HepG2 (cell line): ENCODE data around the gene PPP4R3A. TPM values are rescaled to one million over a fixed set of nuclear protein-coding genes. Genes with fewer than 3 reads are reported as not detected.

ENCODE experiments used
- AHR ChIP-seq: IDR thresholded peaks from 2 replicates; pipeline ENCODE4 v1.6.1; 2018; ENCODE audit warnings: missing genetic modification reagents, missing compliant biosample characterization
- ARID3A ChIP-seq: IDR thresholded peaks from 2 replicates; pipeline ENCODE4 v1.6.1; 2012; ENCODE audit warnings: low read depth, low read length, improper control_type of control experiment
- DNMT3B ChIP-seq: conservative IDR thresholded peaks from 2 replicates; pipeline ENCODE4 v1.6.1; 2016; ENCODE audit warnings: missing biosample characterization, control low read depth
- HOXA7 ChIP-seq: sonication (generic); formaldehyde crosslinking; IDR thresholded peaks from 2 replicates; pipeline ENCODE4 v1.8.1; 2022; ENCODE audit warnings: mild to moderate bottlenecking, missing genetic modification reagents, moderate library complexity
- HOXA9 ChIP-seq: sonication (generic); formaldehyde crosslinking; IDR thresholded peaks from 2 replicates; pipeline ENCODE4 v1.8.1; 2022; ENCODE audit warnings: missing genetic modification reagents, mild to moderate bottlenecking, moderate library complexity, borderline replicate concordance
- IRX3 ChIP-seq: sonication (generic); formaldehyde crosslinking; IDR thresholded peaks from 2 replicates; pipeline ENCODE4 v1.8.1; 2023; ENCODE audit warnings: mild to moderate bottlenecking, low read depth, missing genetic modification reagents, borderline replicate concordance
- RXRA ChIP-seq: sonication (generic); formaldehyde crosslinking; IDR thresholded peaks from 2 replicates; pipeline ENCODE4 v1.5.1; 2020; ENCODE audit warnings: missing genetic modification reagents
- SOX13 ChIP-seq, 3 experiments: fragments of 450-650 bp in 1 of 3; sonication (generic) in 1 of 3; formaldehyde crosslinking in 1 of 3; IDR thresholded peaks in 2 of 3; conservative IDR thresholded peaks in 1 of 3; 2 replicates each; pipeline versions ENCODE4 v1.5.0 to v1.6.1; 2016 to 2020; ENCODE audit warnings: antibody characterized with exemption in 1 of 3, mild to moderate bottlenecking in 1 of 3, missing compliant biosample characterization in 1 of 3, missing genetic modification reagents in 1 of 3, moderate library complexity in 1 of 3
- SSRP1 ChIP-seq: IDR thresholded peaks from 2 replicates; pipeline ENCODE4 v1.6.1; 2016; ENCODE audit warnings: control low read depth
- TBX2 ChIP-seq: sonication (generic); formaldehyde crosslinking; IDR thresholded peaks from 2 replicates; pipeline ENCODE4 v1.5.0; 2020; ENCODE audit warnings: missing genetic modification reagents, mild to moderate bottlenecking, borderline replicate concordance
- ZNF124 ChIP-seq: sonication (generic); formaldehyde crosslinking; IDR thresholded peaks from 2 replicates; pipeline ENCODE4 v1.4.0; 2020; ENCODE audit warnings: missing genetic modification reagents
- ZNF33B ChIP-seq: sonication (generic); formaldehyde crosslinking; IDR thresholded peaks from 2 replicates; pipeline ENCODE4 v1.5.1; 2020; ENCODE audit warnings: mild to moderate bottlenecking, missing genetic modification reagents
- ZNF484 ChIP-seq: sonication (generic); formaldehyde crosslinking; IDR thresholded peaks from 2 replicates; pipeline ENCODE4 v1.5.1; 2020; ENCODE audit warnings: mild to moderate bottlenecking, low read depth, missing genetic modification reagents, borderline replicate concordance
- ZNF552 ChIP-seq: sonication (generic); formaldehyde crosslinking; IDR thresholded peaks from 2 replicates; pipeline ENCODE4 v1.9.0; 2022; ENCODE audit warnings: missing genetic modification reagents, mild to moderate bottlenecking, borderline replicate concordance
- ZNF563 ChIP-seq: sonication (generic); formaldehyde crosslinking; IDR thresholded peaks from 2 replicates; pipeline ENCODE4 v1.8.0; 2022; ENCODE audit warnings: mild to moderate bottlenecking, moderate library complexity, missing genetic modification reagents
- ZNF619 ChIP-seq: sonication (generic); formaldehyde crosslinking; IDR thresholded peaks from 2 replicates; pipeline ENCODE4 v1.4.0; 2020; ENCODE audit warnings: mild to moderate bottlenecking, missing genetic modification reagents
- ZNF800 ChIP-seq: sonication (generic); formaldehyde crosslinking; IDR thresholded peaks from 2 replicates; pipeline ENCODE4 v1.4.0; 2020; ENCODE audit warnings: missing genetic modification reagents
- ZSCAN29 ChIP-seq: sonication (generic); formaldehyde crosslinking; conservative IDR thresholded peaks from 2 replicates; pipeline ENCODE4 v1.4.0; 2020; ENCODE audit warnings: mild to moderate bottlenecking, missing genetic modification reagents
- polyA plus RNA-seq, 8 experiments: library from polyadenylated mRNA; depleted of rRNA in 3 of 8; stranded (reverse) in 7 of 8; unstranded in 1 of 8; fragments of >200 nt; fragmentation: Illumina TruSeq in 4 of 8; extraction: Trizol in 4 of 8; gene quantifications; 2 replicates each; pipeline versions ENCODE4 v1.2.1 to v1.2.3, GENCODE V29; 2011 to 2016; ENCODE audit warnings: low read depth in 4 of 8, missing spikeins in 1 of 8, mixed read lengths in 1 of 8; ENCODE audit not compliant: insufficient read depth in 1 of 8
- total RNA-seq, 5 experiments: library from RNA; depleted of rRNA; stranded (reverse); fragments of >200 nt; fragmentation: Illumina TruSeq; extraction: Trizol; gene quantifications; 2 replicates each; pipeline ENCODE4 v1.2.3, GENCODE V29; 2016; ENCODE audit warnings: low read depth in 1 of 5
- TF ChIP-seq, protein P1 (sequence below): sonication (generic); formaldehyde crosslinking; IDR thresholded peaks from 2 replicates; pipeline ENCODE4 v1.5.1; 2020; ENCODE audit warnings: mild to moderate bottlenecking, missing genetic modification reagents
- TF ChIP-seq, protein P2 (sequence below): sonication (generic); formaldehyde crosslinking; IDR thresholded peaks from 2 replicates; pipeline ENCODE4 v1.4.0; 2020; ENCODE audit warnings: mild to moderate bottlenecking, missing genetic modification reagents

PPP4R3A gene
- total and polyA plus RNA-seq, 2 of the 13 experiments (the other 11 are each of a cell fraction or from before 2014, with no cell fraction given): 22.5 to 57.4 TPM

DNA sequence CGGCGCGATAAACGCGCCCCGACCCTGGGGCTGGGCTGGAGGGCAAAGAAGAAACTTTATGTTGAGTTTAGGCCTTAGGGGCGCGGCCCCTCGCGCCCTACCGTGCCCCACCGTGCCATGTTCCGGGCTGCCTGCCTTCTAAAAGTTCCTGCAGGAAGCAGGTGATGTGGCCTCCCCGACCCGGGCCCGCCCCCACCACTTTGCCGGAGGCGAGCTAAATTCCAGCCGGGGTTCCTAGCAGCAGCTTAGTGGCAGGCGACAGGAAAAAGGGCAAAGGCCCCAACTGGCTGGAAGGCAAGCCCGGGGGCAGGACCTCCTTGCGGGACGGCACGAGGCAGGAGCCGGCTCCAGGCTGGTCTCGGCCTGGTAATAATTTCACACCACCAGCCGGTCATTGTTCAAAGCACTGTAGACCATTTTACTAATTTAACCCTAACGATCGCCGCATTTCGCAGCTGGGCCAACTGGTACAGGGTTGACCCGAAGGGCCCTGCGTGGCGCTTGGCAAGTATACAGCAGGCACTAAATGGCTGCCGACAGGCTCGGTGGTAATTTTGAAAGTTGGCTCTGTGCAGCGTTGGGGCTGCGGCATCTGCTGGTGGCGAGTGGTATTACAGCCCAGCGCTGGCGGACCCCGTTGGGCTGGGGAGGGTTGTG is 91.6 kb downstream of the PPP4R3A start (continued):
- no peak for TF ChIP-seq HOXA9 (CRISPR knock-in tag)
- peak; percentile 81; the same call in 1 of the 2 replicates for TF ChIP-seq ZNF124 (CRISPR knock-in tag)
- no peak for TF ChIP-seq ZSCAN29
- TF ChIP-seq SSRP1: no peak
- no peak for TF ChIP-seq ZNF552 (CRISPR knock-in tag)
- peak; percentile 69; the same call in 1 of the 2 replicates for TF ChIP-seq ZNF619
- TF ChIP-seq ZNF33B (CRISPR knock-in tag): 0 out of 2 replicates have a peak, but pooled peaks have one; percentile 80
- TF ChIP-seq ZNF563 (CRISPR knock-in tag): peak; percentile 73; the same call in 1 of the 2 replicates
- TF ChIP-seq IRX3 (CRISPR knock-in tag): no peak
- TF ChIP-seq SOX13 (IDR thresholded peaks at IDR 0.05): no peak
- no peak for TF ChIP-seq SOX13 (CRISPR knock-in tag; conservative IDR thresholded peaks at IDR 0.05 in 1 of 2, IDR thresholded peaks at IDR 0.05 in 1 of 2)
- peak; percentile 22; the same call in 1 of the 2 replicates for TF ChIP-seq TBX2 (CRISPR knock-in tag)
- TF ChIP-seq DNMT3B (CRISPR knock-in tag): no peak
- TF ChIP-seq, protein P1, sequence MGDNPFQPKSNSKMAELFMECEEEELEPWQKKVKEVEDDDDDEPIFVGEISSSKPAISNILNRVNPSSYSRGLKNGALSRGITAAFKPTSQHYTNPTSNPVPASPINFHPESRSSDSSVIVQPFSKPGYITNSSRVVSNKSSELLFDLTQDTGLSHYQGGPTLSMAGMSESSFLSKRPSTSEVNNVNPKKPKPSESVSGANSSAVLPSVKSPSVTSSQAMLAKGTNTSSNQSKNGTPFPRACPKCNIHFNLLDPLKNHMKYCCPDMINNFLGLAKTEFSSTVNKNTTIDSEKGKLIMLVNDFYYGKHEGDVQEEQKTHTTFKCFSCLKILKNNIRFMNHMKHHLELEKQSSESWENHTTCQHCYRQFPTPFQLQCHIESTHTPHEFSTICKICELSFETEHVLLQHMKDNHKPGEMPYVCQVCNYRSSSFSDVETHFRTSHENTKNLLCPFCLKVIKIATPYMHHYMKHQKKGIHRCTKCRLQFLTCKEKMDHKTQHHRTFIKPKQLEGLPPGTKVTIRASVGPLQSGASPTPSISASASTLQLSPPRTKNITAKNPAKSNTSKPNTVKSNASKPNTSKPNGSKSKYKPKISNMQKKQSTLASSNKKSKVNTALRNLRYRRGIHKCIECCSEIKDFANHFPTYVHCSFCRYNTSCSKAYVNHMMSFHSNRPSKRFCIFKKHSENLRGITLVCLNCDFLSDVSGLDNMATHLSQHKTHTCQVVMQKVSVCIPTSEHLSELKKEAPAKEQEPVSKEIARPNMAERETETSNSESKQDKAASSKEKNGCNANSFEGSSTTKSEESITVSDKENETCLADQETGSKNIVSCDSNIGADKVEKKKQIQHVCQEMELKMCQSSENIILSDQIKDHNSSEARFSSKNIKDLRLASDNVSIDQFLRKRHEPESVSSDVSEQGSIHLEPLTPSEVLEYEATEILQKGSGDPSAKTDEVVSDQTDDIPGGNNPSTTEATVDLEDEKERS: 0 out of 2 replicates have a peak, but pooled peaks have one; percentile 53
- TF ChIP-seq, protein P2, sequence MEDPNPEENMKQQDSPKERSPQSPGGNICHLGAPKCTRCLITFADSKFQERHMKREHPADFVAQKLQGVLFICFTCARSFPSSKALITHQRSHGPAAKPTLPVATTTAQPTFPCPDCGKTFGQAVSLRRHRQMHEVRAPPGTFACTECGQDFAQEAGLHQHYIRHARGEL (CRISPR knock-in tag): no peak
- TF ChIP-seq HOXA7: no peak
- no peak; the same call in 1 of the 2 replicates for TF ChIP-seq ZNF800 (CRISPR knock-in tag)
- no peak for TF ChIP-seq AHR (CRISPR knock-in tag)
- 0 out of 2 replicates have a peak, but pooled peaks have one; percentile 22 for TF ChIP-seq ARID3A
- peak; percentile 25; the same call in 1 of the 2 replicates for TF ChIP-seq RXRA (CRISPR knock-in tag)
- no peak for TF ChIP-seq ZNF484 (CRISPR knock-in tag)
